ENCODE measurements around the gene OTOP3.

OTOP3 gene

DNA sequence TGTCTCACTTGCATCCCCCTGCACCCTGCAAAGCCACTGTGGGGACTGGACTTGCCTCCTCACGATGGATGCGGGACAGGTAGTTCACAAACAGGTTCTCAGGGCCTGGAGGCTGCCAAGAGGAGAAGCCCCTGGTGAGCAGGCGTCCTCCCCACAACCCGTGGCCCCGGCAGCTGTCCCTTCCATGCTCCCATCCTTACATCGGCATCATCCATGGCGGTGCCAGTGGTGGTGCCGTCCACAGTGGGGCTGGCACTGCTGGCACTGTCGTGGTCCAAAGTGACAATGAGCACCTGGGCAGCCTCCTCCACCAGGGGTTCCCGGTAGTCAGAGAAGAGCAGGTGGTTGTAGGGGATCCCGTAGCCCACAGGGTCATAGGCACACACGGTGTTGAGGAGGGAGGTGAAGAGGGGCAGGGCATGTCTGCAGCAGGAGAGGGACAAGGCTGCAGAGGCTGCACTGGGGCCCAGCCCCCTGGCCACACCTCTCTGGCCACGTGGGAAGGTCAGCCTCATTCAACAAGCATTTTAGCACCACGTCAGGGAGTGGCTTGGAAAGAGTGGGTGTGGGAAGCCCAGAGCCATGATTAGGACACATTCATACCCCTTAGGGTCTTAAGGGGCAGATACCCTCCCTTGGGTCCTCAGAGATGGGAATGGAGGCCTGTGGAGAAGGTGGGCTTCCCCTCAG lies 24.3 kb downstream of the OTOP3 start:
- peak; percentile 2; the same call in 1 of the 3 replicates for ATAC-seq
- TF ChIP-seq ZFP3 (CRISPR knock-in tag; IDR thresholded peaks at IDR 0.05) (no peak), OSR1 (CRISPR knock-in tag; IDR thresholded peaks at IDR 0.05) (no peak), ZNF565 (CRISPR knock-in tag; conservative IDR thresholded peaks at IDR 0.05; ENCODE audit: low read depth) (no peak), RARB (CRISPR knock-in tag; IDR thresholded peaks at IDR 0.05) (no peak), BACH2 (CRISPR knock-in tag; IDR thresholded peaks at IDR 0.05; ENCODE audit: borderline replicate concordance) (no peak), ZNF70 (CRISPR knock-in tag; IDR thresholded peaks at IDR 0.05) (no peak), ISL1 (CRISPR knock-in tag; IDR thresholded peaks at IDR 0.05) (no peak), ZC3H10 (CRISPR knock-in tag; IDR thresholded peaks at IDR 0.05) (no peak), TOX (CRISPR knock-in tag; IDR thresholded peaks at IDR 0.05; ENCODE audit: borderline replicate concordance) (no peak), PPARA (CRISPR knock-in tag; IDR thresholded peaks at IDR 0.05; ENCODE audit: borderline replicate concordance) (no peak), TCF4 (CRISPR knock-in tag; IDR thresholded peaks at IDR 0.05; ENCODE audit: borderline replicate concordance) (no peak), ARNTL (CRISPR knock-in tag; IDR thresholded peaks at IDR 0.05; ENCODE audit: borderline replicate concordance, low read depth) (no peak), ZFP30 (CRISPR knock-in tag; IDR thresholded peaks at IDR 0.05) (no peak), SNAI2 (CRISPR knock-in tag; IDR thresholded peaks at IDR 0.05) (no peak)
- TF ChIP-seq, protein P1, sequence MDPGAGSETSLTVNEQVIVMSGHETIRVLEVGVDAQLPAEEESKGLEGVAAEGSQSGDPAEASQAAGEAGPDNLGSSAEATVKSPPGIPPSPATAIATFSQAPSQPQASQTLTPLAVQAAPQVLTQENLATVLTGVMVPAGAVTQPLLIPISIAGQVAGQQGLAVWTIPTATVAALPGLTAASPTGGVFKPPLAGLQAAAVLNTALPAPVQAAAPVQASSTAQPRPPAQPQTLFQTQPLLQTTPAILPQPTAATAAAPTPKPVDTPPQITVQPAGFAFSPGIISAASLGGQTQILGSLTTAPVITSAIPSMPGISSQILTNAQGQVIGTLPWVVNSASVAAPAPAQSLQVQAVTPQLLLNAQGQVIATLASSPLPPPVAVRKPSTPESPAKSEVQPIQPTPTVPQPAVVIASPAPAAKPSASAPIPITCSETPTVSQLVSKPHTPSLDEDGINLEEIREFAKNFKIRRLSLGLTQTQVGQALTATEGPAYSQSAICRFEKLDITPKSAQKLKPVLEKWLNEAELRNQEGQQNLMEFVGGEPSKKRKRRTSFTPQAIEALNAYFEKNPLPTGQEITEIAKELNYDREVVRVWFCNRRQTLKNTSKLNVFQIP (CRISPR knock-in tag; IDR thresholded peaks at IDR 0.05; ENCODE audit: borderline replicate concordance, low read depth) = no peak
- TF ChIP-seq, protein P2, sequence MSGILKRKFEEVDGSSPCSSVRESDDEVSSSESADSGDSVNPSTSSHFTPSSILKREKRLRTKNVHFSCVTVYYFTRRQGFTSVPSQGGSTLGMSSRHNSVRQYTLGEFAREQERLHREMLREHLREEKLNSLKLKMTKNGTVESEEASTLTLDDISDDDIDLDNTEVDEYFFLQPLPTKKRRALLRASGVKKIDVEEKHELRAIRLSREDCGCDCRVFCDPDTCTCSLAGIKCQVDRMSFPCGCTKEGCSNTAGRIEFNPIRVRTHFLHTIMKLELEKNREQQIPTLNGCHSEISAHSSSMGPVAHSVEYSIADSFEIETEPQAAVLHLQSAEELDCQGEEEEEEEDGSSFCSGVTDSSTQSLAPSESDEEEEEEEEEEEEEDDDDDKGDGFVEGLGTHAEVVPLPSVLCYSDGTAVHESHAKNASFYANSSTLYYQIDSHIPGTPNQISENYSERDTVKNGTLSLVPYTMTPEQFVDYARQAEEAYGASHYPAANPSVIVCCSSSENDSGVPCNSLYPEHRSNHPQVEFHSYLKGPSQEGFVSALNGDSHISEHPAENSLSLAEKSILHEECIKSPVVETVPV (CRISPR knock-in tag; IDR thresholded peaks at IDR 0.05) = no peak
- TF ChIP-seq, protein P3, sequence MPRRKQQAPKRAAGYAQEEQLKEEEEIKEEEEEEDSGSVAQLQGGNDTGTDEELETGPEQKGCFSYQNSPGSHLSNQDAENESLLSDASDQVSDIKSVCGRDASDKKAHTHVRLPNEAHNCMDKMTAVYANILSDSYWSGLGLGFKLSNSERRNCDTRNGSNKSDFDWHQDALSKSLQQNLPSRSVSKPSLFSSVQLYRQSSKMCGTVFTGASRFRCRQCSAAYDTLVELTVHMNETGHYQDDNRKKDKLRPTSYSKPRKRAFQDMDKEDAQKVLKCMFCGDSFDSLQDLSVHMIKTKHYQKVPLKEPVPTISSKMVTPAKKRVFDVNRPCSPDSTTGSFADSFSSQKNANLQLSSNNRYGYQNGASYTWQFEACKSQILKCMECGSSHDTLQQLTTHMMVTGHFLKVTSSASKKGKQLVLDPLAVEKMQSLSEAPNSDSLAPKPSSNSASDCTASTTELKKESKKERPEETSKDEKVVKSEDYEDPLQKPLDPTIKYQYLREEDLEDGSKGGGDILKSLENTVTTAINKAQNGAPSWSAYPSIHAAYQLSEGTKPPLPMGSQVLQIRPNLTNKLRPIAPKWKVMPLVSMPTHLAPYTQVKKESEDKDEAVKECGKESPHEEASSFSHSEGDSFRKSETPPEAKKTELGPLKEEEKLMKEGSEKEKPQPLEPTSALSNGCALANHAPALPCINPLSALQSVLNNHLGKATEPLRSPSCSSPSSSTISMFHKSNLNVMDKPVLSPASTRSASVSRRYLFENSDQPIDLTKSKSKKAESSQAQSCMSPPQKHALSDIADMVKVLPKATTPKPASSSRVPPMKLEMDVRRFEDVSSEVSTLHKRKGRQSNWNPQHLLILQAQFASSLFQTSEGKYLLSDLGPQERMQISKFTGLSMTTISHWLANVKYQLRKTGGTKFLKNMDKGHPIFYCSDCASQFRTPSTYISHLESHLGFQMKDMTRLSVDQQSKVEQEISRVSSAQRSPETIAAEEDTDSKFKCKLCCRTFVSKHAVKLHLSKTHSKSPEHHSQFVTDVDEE (CRISPR knock-in tag; IDR thresholded peaks at IDR 0.05) = no peak
- TF ChIP-seq, protein P4, sequence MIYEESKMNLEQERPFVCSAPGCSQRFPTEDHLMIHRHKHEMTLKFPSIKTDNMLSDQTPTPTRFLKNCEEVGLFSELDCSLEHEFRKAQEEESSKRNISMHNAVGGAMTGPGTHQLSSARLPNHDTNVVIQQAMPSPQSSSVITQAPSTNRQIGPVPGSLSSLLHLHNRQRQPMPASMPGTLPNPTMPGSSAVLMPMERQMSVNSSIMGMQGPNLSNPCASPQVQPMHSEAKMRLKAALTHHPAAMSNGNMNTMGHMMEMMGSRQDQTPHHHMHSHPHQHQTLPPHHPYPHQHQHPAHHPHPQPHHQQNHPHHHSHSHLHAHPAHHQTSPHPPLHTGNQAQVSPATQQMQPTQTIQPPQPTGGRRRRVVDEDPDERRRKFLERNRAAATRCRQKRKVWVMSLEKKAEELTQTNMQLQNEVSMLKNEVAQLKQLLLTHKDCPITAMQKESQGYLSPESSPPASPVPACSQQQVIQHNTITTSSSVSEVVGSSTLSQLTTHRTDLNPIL (CRISPR knock-in tag; IDR thresholded peaks at IDR 0.05; ENCODE audit: low read depth) = no peak
- TF ChIP-seq, protein P5, sequence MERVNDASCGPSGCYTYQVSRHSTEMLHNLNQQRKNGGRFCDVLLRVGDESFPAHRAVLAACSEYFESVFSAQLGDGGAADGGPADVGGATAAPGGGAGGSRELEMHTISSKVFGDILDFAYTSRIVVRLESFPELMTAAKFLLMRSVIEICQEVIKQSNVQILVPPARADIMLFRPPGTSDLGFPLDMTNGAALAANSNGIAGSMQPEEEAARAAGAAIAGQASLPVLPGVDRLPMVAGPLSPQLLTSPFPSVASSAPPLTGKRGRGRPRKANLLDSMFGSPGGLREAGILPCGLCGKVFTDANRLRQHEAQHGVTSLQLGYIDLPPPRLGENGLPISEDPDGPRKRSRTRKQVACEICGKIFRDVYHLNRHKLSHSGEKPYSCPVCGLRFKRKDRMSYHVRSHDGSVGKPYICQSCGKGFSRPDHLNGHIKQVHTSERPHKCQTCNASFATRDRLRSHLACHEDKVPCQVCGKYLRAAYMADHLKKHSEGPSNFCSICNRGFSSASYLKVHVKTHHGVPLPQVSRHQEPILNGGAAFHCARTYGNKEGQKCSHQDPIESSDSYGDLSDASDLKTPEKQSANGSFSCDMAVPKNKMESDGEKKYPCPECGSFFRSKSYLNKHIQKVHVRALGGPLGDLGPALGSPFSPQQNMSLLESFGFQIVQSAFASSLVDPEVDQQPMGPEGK (CRISPR knock-in tag; IDR thresholded peaks at IDR 0.05; ENCODE audit: borderline replicate concordance) = no peak

DNA sequence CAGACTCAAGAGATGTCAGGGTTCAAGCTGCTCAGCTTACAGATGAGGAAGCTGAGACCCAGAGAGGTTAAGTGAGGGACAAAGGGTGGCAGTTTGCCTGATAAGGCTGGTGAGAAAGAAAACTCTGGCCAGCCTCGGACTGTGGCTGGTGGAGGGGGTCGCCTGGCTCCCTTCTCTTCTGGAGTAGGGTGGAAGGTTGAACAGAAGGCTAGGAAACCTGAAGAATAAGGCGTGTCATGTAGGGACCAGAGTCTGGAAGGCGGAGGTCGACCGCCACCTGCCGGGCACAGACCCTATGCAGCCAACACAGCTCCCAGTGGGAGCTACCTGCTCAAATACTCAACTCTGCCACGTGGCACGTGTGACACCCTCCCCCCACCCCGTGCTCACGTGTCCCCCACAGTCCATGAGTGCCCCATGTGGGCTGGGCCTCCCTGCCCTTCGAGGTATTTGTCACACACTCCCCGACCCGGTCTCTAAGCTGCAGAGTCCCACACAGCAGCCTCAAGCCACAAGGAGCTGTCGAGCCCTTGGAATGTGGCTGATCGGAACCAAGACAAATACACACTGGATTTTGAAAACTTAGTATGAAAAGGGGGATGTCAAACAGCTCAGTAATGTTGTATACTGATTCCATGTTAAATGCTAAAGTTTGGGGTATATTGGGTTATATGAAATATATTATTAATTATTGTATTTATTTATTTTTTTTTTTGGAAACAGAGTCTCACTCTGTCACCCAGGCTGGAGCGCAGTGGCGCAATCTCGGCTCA lies 25.1 kb downstream of the OTOP3 start:
- ATAC-seq = no peak
- no peak for TF ChIP-seq ZFP30 (CRISPR knock-in tag; IDR thresholded peaks at IDR 0.05)
- no peak for TF ChIP-seq OSR1 (CRISPR knock-in tag; IDR thresholded peaks at IDR 0.05)
- no peak for TF ChIP-seq ARNTL (CRISPR knock-in tag; IDR thresholded peaks at IDR 0.05; ENCODE audit: borderline replicate concordance, low read depth)
- no peak for TF ChIP-seq ZNF8 (CRISPR knock-in tag; IDR thresholded peaks at IDR 0.05)
- TF ChIP-seq, protein P3 (CRISPR knock-in tag; IDR thresholded peaks at IDR 0.05) = no peak
- TF ChIP-seq TOX (CRISPR knock-in tag; IDR thresholded peaks at IDR 0.05; ENCODE audit: borderline replicate concordance) = no peak
